GM19238 (cell line): ENCODE results near the gene TMEM222.

Experiments
- DNase-seq: peaks from one replicate; pipeline ENCODE4 v3.0.0; 2011; ENCODE audit warnings: low spot score; ENCODE audit not compliant: insufficient read length

The TMEM222 gene

GRCh38 chr1:27341525-27342252, 19.7 kb downstream of the TMEM222 start, which contains the start of gene SYTL1:
Gene SYTL1 (plus strand): TSS chr1:27342022. CDS start chr1:27345335, 3,313 bp downstream.
- DNase-seq: peak; percentile 90

GRCh38 chr1:27342391-27342777, 20.4 kb downstream of the TMEM222 start:
- DNase-seq: no peak

GRCh38 chr1:27342778-27343638, 21.0 kb downstream of the TMEM222 start:
- DNase-seq: peak; percentile 65

- DNase-seq: no peak
These were observed 21.7 kb downstream of the TMEM222 start for GRCh38 chr1:27343639-27344025.

- DNase-seq: no peak
These were observed 23.3 kb downstream of the TMEM222 start for GRCh38 chr1:27345272-27345671.

- DNase-seq: no peak
These were observed 24.4 kb downstream of the TMEM222 start for GRCh38 chr1:27346357-27346756.

GRCh38 chr1:27346991-27347624, 25.1 kb downstream of the TMEM222 start:
- DNase-seq: no peak

GRCh38 chr1:27348861-27349783, 27.2 kb downstream of the TMEM222 start:
- no peak for DNase-seq

- no peak for DNase-seq
These were observed 28.1 kb downstream of the TMEM222 start for GRCh38 chr1:27349784-27350662.

- no peak for DNase-seq
These were observed 28.9 kb downstream of the TMEM222 start for GRCh38 chr1:27350663-27351540.

- DNase-seq: no peak
These were observed 29.7 kb downstream of the TMEM222 start for GRCh38 chr1:27351541-27352107.

- DNase-seq: no peak
These were observed 31.2 kb downstream of the TMEM222 start for GRCh38 chr1:27353166-27353565.

- DNase-seq: no peak
These were observed 31.7 kb downstream of the TMEM222 start for GRCh38 chr1:27353629-27354028.

- no peak for DNase-seq
These were observed 33.7 kb downstream of the TMEM222 start for GRCh38 chr1:27355683-27356082.

- DNase-seq: no peak
These were observed 34.3 kb downstream of the TMEM222 start for GRCh38 chr1:27356277-27356618.

GRCh38 chr1:27356619-27357280, 34.8 kb downstream of the TMEM222 start:
- DNase-seq: no peak

GRCh38 chr1:27357281-27358037, 35.5 kb downstream of the TMEM222 start:
- peak; percentile 96 for DNase-seq
